Breast epithelium (tissue), 4 donors: ENCODE results near the gene OR52B4. TPM values are rescaled to one million over a fixed set of nuclear protein-coding genes. Genes with fewer than 3 reads are reported as not detected.

Experiments used
- DNase-seq, 2 donors: peaks; one replicate each; pipeline ENCODE4 v3.0.0-alpha.2; 2019; ENCODE audit warnings: low spot score in 2 of 2
- H3K27ac ChIP-seq, 2 donors: fragments of 200-600 bp; sonication (generic) in 1 of 2; one replicate each; pipeline ENCODE4 v1.5.1; 2016 to 2019; ENCODE audit warnings: mild to moderate bottlenecking in 1 of 2
- H3K27me3 ChIP-seq, 2 donors: fragments of 200-600 bp; sonication (generic) in 1 of 2; one replicate each; pipeline versions ENCODE4 v1.5.1 to v1.6.0; 2017 to 2019; ENCODE audit warnings: control low read depth in 1 of 2, mild to moderate bottlenecking in 1 of 2
- H3K36me3 ChIP-seq: fragments of 200-600 bp; one replicate; pipeline ENCODE4 v1.5.1; 2019
- H3K4me1 ChIP-seq, 2 donors: fragments of 200-600 bp; sonication (generic); one replicate each; pipeline ENCODE4 v1.5.1; 2016 to 2019; ENCODE audit warnings: control low read depth in 1 of 2
- H3K4me3 ChIP-seq, 3 donors: fragments of 200-600 bp; sonication (generic); 1 replicate in 2 of 3; 2 replicates in 1 of 3; pipeline ENCODE4 v1.5.1; 2016 to 2019; ENCODE audit warnings: mild to moderate bottlenecking in 3 of 3, moderate library complexity in 2 of 3
- H3K9me3 ChIP-seq, 2 donors: fragments of 200-600 bp; sonication (generic) in 1 of 2; one replicate each; pipeline ENCODE4 v1.5.1; 2016 to 2019; ENCODE audit warnings: control low read depth in 1 of 2
- POLR2A ChIP-seq: fragments of 450-650 bp; IDR thresholded peaks from one replicate; pipeline ENCODE4 v1.6.1; 2016; ENCODE audit warnings: antibody characterized with exemption, mild to moderate bottlenecking, moderate library complexity
- POLR2AphosphoS5 ChIP-seq, 3 donors: sonication (generic); formaldehyde crosslinking; IDR thresholded peaks; one replicate each; pipeline ENCODE4 v1.6.1; 2017; ENCODE audit warnings: antibody characterized with exemption in 3 of 3
- intact Hi-C: fragments of 100-400 bp; cut with DNase I; formaldehyde crosslinking; loops from one replicate; pipeline ENCODE4 v1.15.1; 2023; ENCODE audit warnings: low total_unique reads
- total RNA-seq, 3 donors: library from RNA; depleted of rRNA; stranded (reverse); fragments of >200 nt; gene quantifications; one replicate each; pipeline ENCODE4 v1.1.0, GENCODE V29; 2016
- TF ChIP-seq, protein P1 (sequence below), 3 donors: fragments of 450-650 bp; IDR thresholded peaks; one replicate each; pipeline ENCODE4 v1.5.1; 2016 to 2017; ENCODE audit warnings: antibody characterized with exemption in 3 of 3, mild to moderate bottlenecking in 3 of 3, moderate library complexity in 3 of 3

OR52B4 gene
- total RNA-seq, 3 donors from 2014 or later: not detected

DNA sequence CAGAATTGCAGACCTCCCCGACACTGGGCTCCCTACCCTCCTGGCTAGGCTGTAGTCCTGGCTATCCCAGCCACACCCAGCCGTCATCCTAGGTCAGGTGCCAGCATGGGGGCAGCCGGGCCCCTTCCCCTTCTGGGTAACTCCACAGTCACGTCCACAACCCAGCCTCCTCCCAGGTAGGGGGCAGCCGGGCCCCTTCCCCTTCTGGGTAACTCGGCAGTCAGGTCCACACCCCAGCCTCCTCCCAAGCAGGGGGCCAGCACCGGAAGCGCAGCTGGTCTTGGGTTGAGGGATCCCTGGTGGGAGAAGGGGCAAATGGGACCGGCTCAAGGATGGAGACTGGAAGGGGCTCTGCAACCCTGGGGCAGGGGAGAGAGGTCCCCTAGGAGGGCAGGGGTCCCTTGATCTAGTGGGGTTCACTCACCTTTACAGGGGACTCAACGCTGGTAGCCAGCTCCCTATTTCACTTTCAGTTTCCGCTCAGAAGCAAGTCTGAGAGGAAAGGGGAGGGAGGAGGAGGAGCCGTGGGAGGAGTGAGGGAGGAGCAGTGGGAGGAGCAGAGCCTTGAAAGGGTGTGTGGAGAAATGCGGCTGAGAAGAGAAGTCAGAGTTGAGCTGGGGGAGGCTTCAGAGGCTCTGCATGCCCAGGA lies 25.1 kb upstream of the OR52B4 start, which contains the start of gene TRIM21:
Gene TRIM21 (minus strand): TSS at position 494 of the 649 bp plus-strand sequence. CDS start 3,293 bp downstream, outside the sequence.
- Histone ChIP-seq H3K36me3 (peaks cover 4% of the 10 kb centered on the region), H3K4me3 (peak within 1 kb of the TSS; percentile 92 to 95 (median 93)), H3K27ac (peak within 1 kb of the TSS; percentile 86 to 88), H3K27me3 (no peaks in the 10 kb centered on the region), H3K9me3 (no peaks in the 10 kb centered on the region), H3K4me1 (peaks cover 0 to 3% of the 10 kb centered on the region in 2 donors)
- TF ChIP-seq POLR2A (no peak), POLR2AphosphoS5 (IDR thresholded peaks at IDR 0.05) (no peak)
- TF ChIP-seq, protein P1, sequence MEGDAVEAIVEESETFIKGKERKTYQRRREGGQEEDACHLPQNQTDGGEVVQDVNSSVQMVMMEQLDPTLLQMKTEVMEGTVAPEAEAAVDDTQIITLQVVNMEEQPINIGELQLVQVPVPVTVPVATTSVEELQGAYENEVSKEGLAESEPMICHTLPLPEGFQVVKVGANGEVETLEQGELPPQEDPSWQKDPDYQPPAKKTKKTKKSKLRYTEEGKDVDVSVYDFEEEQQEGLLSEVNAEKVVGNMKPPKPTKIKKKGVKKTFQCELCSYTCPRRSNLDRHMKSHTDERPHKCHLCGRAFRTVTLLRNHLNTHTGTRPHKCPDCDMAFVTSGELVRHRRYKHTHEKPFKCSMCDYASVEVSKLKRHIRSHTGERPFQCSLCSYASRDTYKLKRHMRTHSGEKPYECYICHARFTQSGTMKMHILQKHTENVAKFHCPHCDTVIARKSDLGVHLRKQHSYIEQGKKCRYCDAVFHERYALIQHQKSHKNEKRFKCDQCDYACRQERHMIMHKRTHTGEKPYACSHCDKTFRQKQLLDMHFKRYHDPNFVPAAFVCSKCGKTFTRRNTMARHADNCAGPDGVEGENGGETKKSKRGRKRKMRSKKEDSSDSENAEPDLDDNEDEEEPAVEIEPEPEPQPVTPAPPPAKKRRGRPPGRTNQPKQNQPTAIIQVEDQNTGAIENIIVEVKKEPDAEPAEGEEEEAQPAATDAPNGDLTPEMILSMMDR (IDR thresholded peaks at IDR 0.05): no peak
- intact Hi-C loops: no loop called here
- peak; percentile 79 for DNase-seq

DNA sequence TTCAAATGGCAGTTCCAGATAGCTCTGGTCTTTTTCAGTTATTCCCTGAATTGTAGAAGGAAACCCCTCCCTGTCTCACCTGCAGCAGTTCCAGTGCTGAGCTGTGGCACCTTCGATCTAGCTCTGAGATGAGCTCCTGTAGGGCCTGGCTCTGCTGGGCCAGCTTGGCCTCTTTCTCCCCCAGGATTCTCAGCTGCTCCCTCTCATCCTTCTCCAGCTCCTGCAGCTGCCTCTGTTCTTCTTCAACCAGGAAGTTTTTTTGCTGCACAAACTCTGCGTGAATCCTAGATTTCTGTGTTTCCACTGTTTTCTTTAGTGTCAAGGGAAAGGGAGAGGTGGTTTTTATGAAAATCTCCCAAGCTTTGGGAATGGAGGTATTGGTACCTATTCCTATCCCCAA lies 20.0 kb upstream of the OR52B4 start:
- H3K4me3 ChIP-seq: no peak overlapping the region
- H3K4me1 ChIP-seq: peaks cover 0 to 3% of the 10 kb centered on the region in 2 donors
- TF ChIP-seq POLR2AphosphoS5 (IDR thresholded peaks at IDR 0.05) (no peak), POLR2A (no peak)
- TF ChIP-seq, protein P1 (IDR thresholded peaks at IDR 0.05): no peak
- peaks cover 7% of the 10 kb centered on the region for H3K36me3 ChIP-seq
- intact Hi-C loops: no loop called here
- H3K27me3 ChIP-seq: no peaks in the 10 kb centered on the region
- H3K27ac ChIP-seq: no peak overlapping the region
- no peak for DNase-seq
- no peaks in the 10 kb centered on the region for H3K9me3 ChIP-seq

DNA sequence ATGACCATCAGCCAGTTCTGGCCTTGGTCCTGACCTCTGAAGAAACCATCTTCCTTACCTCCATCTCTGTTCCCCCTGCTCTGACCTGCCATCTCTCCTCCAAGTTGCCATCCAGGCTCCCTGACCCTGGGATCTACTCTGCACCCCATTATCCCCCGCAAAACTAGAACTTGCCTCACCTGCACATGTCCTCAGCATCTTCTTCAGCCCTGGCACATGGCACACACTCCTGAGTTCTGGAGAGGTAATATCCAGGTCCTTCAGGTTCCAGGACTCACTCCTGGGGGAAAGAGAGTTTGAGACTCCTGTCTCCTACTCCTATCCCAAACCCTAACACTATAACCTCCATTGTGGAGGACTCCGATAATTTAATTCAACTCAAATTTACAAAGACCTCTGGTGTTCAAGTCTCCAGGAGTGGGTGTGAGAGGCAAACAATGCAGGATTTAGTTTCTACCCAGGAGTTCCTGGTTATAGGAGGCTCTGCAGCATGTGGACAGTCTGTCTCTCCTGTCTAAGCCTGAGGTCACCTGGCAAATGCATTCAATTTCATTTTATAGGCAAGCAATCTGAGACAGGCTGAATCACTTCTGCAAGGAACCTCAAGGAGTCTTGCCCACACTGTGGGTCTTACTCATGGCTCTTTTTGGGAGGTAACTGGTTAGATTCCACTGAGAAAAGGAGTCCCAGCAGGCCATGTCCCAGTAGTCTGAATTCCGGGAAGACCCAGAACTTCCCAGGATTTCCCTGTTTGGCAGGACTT lies 18.0 kb upstream of the OR52B4 start:
- peaks cover 7% of the 10 kb centered on the region for H3K36me3 ChIP-seq
- intact Hi-C loops: no loop called here
- H3K4me3 ChIP-seq: no peak overlapping the region
- H3K27me3 ChIP-seq: no peaks in the 10 kb centered on the region
- H3K4me1 ChIP-seq: no peaks in the 10 kb centered on the region
- TF ChIP-seq POLR2AphosphoS5 (IDR thresholded peaks at IDR 0.05): no peak
- H3K27ac ChIP-seq: no peak overlapping the region
- no peaks in the 10 kb centered on the region for H3K9me3 ChIP-seq
- no peak for DNase-seq

DNA sequence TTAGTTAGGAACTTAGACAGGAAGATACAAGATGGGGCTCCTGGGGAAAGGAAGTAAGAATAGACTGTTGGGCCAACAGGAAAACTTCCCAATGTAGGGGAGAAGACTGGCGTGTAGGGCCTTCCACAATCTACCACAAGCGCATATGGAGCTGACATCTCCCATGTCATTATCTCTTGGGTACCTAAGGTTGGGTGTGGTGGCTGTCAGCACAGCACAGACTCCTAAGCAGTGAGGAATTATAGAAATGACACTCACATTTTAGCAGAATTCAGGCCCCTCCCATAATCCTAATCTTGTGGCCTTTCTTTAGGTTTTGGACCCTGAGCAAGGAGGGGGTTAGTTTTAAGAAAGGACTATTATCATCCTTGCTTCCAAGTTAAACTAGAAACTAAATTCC lies 13.7 kb upstream of the OR52B4 start:
- Histone ChIP-seq H3K4me3 (no peak overlapping the region), H3K27ac (no peak overlapping the region), H3K27me3 (no peaks in the 10 kb centered on the region), H3K4me1 (no peaks in the 10 kb centered on the region), H3K36me3 (peaks cover 3% of the 10 kb centered on the region), H3K9me3 (no peaks in the 10 kb centered on the region)
- DNase-seq: no peak
- intact Hi-C loops: no loop called here
- TF ChIP-seq POLR2A: no peak
- TF ChIP-seq POLR2AphosphoS5 (IDR thresholded peaks at IDR 0.05): no peak
- TF ChIP-seq, protein P1 (IDR thresholded peaks at IDR 0.05): no peak

DNA sequence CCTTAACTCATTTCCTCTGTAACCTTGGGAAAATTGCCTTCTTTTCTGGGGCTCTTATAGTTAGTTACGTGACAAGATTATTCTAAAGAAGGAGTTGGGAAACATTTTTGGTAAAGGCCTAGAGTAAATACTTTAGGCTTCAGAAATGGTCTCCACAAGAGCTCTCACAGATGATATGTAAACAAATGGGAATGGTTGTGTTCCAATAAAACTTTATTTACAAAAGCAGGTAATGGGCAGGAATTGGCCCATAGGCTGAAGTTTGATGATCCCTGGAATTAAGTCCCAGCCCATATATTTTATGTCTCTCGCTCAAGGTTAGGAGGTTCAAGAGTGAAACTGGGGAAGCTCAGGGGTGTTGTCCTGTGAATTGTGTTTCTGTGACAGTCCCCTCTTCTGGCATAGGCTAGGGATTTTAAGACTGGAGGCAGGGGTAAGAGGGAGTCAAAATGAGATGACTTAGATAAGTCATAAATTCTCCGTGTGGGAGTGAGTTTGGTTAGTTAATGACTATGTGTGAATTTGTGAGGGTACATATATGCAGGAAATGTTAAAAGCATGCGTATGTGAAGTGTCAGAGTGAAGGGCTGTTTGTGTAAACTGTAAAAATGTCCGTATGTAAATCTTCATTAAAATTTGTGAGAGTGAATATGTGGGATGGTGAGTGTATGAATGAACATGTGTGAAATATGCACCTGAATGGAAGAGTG lies 7.4 kb upstream of the OR52B4 start:
- Histone ChIP-seq H3K27me3 (no peaks in the 10 kb centered on the region), H3K4me1 (no peaks in the 10 kb centered on the region), H3K36me3 (no peaks in the 10 kb centered on the region), H3K4me3 (no peak overlapping the region), H3K9me3 (no peaks in the 10 kb centered on the region), H3K27ac (no peak overlapping the region)
- no peak for DNase-seq
- TF ChIP-seq POLR2A: no peak
- no peak for TF ChIP-seq POLR2AphosphoS5 (IDR thresholded peaks at IDR 0.05)
- TF ChIP-seq, protein P1 (IDR thresholded peaks at IDR 0.05): no peak
- intact Hi-C loops: no loop called here
